HepG2 (cell line): ENCODE data around the gene ACBD3. TPM values are rescaled to one million over a fixed set of nuclear protein-coding genes. Genes with fewer than 3 reads are reported as not detected.

Experiments
- CENPBD1 ChIP-seq: sonication (generic); formaldehyde crosslinking; IDR thresholded peaks from 2 replicates; pipeline ENCODE4 v1.8.0; 2022; ENCODE audit warnings: missing genetic modification reagents, low read depth, mild to moderate bottlenecking, borderline replicate concordance
- DPF2 ChIP-seq: sonication (generic); formaldehyde crosslinking; IDR thresholded peaks from 2 replicates; pipeline ENCODE4 v1.4.0; 2020; ENCODE audit warnings: mild to moderate bottlenecking, low read depth, missing genetic modification reagents, borderline replicate concordance
- HMGA1 ChIP-seq: sonication (generic); formaldehyde crosslinking; conservative IDR thresholded peaks from 2 replicates; pipeline ENCODE4 v1.4.0; 2020; ENCODE audit warnings: missing genetic modification reagents
- HNRNPLL ChIP-seq: fragments of 200-400 bp; formaldehyde crosslinking; IDR thresholded peaks from 2 replicates; pipeline ENCODE4 v1.6.1; 2017; ENCODE audit warnings: mild to moderate bottlenecking, low read depth, low read length; ENCODE audit not compliant: poor library complexity, severe bottlenecking
- NR2F6 ChIP-seq, 2 experiments: IDR thresholded peaks; 2 replicates each; pipeline ENCODE4 v1.6.1; 2016; ENCODE audit warnings: antibody characterized with exemption in 1 of 2, mild to moderate bottlenecking in 1 of 2
- RBFOX2 ChIP-seq: fragments of 200-400 bp; formaldehyde crosslinking; IDR thresholded peaks from 2 replicates; pipeline ENCODE4 v1.6.1; 2017; ENCODE audit warnings: low read depth, mild to moderate bottlenecking, low read length
- SIX1 ChIP-seq: sonication (generic); formaldehyde crosslinking; IDR thresholded peaks from 2 replicates; pipeline ENCODE4 v1.4.0; 2020; ENCODE audit warnings: missing genetic modification reagents, borderline replicate concordance
- TBL1XR1 ChIP-seq: fragments of 150-350 bp; IDR thresholded peaks from 2 replicates; pipeline ENCODE4 v1.6.1; 2014; ENCODE audit warnings: borderline replicate concordance, low read length; ENCODE audit not compliant: partially characterized antibody
- ZHX1 ChIP-seq: sonication (generic); formaldehyde crosslinking; IDR thresholded peaks from 2 replicates; pipeline ENCODE4 v1.8.1; 2022; ENCODE audit warnings: low read depth, mild to moderate bottlenecking, missing genetic modification reagents
- ZNF251 ChIP-seq: sonication (generic); formaldehyde crosslinking; IDR thresholded peaks from 2 replicates; pipeline ENCODE4 v1.9.0; 2021; ENCODE audit warnings: mild to moderate bottlenecking, missing genetic modification reagents
- ZNF318 ChIP-seq: sonication (generic); formaldehyde crosslinking; IDR thresholded peaks from 2 replicates; pipeline ENCODE4 v1.4.0; 2020; ENCODE audit warnings: mild to moderate bottlenecking, missing genetic modification reagents
- ZNF609 ChIP-seq: sonication (generic); formaldehyde crosslinking; IDR thresholded peaks from 2 replicates; pipeline ENCODE4 v1.4.0; 2020; ENCODE audit warnings: mild to moderate bottlenecking, missing genetic modification reagents, borderline replicate concordance
- polyA plus RNA-seq, 8 experiments: library from polyadenylated mRNA; depleted of rRNA in 3 of 8; stranded (reverse) in 7 of 8; unstranded in 1 of 8; fragments of >200 nt; fragmentation: Illumina TruSeq in 4 of 8; extraction: Trizol in 4 of 8; gene quantifications; 2 replicates each; pipeline versions ENCODE4 v1.2.1 to v1.2.3, GENCODE V29; 2011 to 2016; ENCODE audit warnings: low read depth in 4 of 8, missing spikeins in 1 of 8, mixed read lengths in 1 of 8; ENCODE audit not compliant: insufficient read depth in 1 of 8
- total RNA-seq, 5 experiments: library from RNA; depleted of rRNA; stranded (reverse); fragments of >200 nt; fragmentation: Illumina TruSeq; extraction: Trizol; gene quantifications; 2 replicates each; pipeline ENCODE4 v1.2.3, GENCODE V29; 2016; ENCODE audit warnings: low read depth in 1 of 5

ACBD3 gene
- total and polyA plus RNA-seq, 2 of the 13 experiments (the other 11 are each of a cell fraction or from before 2014, with no cell fraction given), result 24.3 to 39.3 TPM

- TF ChIP-seq ZNF318, result no peak
- TF ChIP-seq ZHX1 (CRISPR knock-in tag), result no peak
- TF ChIP-seq SIX1, result no peak
- no peak for TF ChIP-seq ZNF609 (CRISPR knock-in tag)
- no peak for TF ChIP-seq ZNF251
- TF ChIP-seq CENPBD1 (CRISPR knock-in tag), result no peak
- no peak for TF ChIP-seq TBL1XR1
- TF ChIP-seq RBFOX2, result no peak
- no peak for TF ChIP-seq DPF2 (CRISPR knock-in tag)
- TF ChIP-seq HNRNPLL, result no peak
- no peak for TF ChIP-seq HMGA1 (CRISPR knock-in tag)
- TF ChIP-seq NR2F6 (IDR thresholded peaks at IDR 0.05), result no peak
- no peak for TF ChIP-seq NR2F6 (CRISPR knock-in tag; IDR thresholded peaks at IDR 0.05)
Measured at GRCh38 chr1:226195144-226195543, 8.6 kb upstream of the ACBD3 start (continued).
